NCI-H2227 treated with DMSO at 0.1 percent for 48 hours (cell line): Measurements from ENCODE around the gene TSPAN17.

Experiments
- DNase-seq: peaks from one replicate; lab custom pipeline; 2025; lab: John Stamatoyannopoulos, UW

TSPAN17 gene

DNA sequence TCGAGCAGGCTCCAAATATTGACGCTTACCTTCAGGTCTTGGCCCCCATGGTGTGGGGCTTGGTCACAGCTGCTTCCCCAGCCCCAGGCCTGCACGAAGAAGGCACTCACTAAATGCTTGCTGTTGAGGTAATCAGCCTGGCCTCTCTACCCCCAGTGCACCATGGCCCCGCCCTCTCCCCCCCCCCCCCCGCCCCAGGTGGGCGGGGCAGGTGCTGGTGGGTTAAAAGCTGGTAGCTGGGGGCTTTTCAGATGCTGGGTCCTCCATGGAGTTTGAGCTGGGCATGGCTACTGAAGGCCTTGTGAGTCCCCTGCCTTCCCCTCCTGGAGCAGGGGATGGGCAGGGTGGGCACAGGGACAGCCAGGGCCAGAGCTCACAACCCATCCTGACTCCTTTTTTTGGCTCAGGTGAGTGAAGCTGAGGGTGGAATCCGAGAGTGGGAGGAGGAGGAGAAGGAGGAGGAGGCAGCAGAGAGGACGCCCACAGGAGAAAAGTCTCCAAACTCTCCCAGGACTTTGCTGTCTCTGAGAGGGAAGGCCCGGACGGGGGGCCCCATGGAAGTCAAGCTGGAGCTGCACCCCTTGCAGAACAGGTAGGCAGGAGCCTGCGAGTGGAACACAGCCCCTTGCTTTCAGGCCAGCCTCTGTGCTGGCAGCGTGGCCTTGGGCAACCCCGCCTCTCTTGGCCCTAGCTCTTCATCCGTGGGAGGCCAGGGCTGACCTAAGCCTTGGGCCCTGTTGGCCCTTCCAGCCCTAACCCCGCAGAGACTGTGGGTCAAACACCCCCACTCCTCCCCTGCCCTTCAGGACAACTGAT, 4.4 kb upstream of the TSPAN17 start:
- DNase-seq: no peak

DNA sequence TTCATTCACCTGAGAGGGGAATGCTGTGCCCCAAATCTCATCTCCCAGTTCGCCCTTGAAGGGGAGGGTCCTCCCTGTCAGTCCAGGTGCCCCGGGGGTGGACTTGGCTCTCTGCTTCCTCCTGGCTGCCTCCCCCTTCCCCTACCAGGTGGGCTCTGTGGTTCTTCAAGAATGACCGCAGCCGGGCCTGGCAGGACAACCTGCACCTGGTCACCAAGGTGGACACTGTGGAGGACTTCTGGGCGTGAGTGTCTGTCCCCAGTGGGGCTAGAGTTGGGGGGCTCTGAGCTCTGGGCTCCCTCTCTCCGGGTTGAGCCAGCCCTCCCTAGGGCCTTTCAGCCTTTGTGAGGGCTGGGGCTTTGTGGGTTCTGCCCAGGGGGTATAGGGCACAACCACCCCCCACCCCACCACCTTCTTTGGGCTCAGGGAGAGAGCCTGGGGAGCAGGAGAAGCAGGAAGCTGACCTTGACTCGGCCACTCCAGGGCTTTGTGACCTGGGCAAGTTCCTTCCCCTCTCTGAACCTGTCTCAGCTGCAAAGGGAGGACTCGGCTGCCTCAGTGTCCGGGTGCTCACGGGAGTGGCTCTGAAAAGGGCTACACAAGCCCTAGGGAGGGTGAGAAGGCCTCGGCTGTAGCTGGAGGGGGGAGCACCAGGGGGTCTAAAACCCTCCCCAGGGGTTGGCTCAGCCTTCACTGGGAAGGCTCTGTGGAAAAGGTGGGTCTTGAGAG, 3.6 kb upstream of the TSPAN17 start:
- DNase-seq: no peak

DNA sequence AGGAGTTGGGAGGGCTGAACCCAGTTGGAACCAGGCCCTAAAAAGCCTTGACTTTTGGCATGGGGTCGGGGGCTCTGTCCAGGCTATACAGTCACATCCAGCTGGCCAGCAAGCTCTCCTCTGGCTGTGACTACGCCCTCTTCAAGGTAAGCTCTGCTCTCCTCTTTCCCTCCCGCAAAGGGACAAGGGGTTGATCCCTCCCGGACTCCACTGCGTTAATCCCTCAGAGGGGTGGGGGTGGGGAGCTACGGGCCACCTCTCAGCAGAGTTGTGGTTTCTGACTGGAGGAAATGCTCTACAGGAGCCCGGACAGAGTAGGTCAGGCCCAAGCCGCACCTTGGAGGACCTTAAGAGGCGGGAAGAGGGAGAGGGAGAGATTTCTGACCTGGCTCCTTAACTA, 3.0 kb upstream of the TSPAN17 start:
- no peak for DNase-seq

DNA sequence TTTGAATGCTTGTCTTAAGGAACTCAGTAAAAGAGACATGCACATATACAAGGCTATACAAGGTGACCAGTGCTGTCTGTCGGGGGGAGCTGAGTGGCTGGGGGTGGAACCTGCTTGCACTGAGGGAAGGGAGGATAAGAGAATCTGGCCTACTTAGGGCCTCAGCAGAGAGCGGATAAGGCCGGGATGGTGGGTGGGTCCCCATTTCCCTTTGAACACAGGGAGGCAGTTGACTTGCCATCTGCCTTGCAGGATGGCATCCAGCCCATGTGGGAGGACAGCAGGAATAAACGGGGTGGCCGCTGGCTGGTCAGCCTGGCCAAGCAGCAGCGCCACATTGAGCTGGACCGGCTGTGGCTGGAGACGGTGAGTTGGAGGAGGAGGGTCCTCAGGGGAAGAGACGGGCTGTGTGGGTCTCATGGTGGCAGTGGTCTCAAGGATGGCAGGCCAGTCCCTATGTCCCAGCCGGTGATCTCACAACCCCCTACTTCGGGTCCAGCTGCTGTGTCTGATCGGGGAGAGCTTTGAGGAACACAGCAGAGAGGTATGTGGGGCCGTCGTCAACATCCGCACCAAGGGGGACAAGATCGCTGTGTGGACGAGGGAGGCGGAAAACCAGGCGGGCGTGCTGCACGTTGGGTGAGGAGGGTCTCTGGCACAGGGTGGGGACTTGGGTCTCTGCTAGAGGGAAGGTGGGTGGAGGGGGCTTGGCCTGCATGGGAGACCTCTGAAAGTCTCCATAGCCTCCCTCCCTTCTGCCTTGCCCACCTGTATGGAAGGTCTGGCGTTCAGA, 2.2 kb upstream of the TSPAN17 start:
- no peak for DNase-seq

DNA sequence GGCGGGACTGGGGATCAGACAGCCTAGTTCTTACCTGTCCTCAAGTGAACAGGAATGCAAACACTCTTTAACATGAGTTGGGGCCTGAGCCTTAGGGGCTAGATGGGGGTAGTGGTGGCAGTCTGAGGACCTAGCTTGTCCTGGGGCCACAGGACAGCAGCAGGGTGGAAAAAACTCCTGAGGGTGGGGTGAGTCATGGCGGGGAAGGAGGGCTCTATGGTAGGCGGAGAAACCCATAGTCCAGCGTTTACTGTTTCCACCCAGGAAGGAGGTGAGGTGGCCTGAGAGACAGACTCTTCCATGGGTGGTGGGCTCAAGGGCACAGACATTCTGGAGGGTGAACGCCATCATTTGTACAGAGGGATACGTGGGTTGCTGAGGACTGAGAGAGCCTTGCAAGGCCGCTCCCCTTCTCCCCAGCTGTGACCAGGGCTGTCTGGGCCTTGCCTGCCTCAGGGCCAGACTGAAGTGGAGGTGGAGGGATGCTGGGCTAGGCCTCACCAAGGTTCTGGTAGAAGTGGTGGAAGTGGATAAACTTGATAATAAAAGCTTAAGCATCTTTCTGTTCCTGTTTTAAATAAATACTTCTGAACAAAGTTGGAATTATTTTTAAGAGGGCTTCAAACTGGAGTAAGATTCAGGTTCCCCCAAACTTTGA, 1.1 kb upstream of the TSPAN17 start:
- no peak for DNase-seq

DNA sequence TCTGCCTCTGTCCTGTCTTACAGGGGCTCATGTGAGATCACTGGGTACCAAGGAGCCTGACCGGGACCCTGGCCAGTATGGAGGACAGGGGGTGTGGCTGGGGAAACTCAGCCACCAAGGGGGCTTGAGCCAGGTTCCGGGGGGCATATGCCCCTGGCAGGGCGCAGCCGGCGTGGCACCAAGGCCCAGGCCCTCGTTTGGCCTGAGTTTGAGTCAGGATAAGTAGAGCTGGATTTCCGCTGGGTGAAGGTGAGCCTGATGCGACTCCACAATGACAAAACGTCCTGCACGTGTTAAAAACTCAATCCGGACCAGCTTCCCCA, 616 bp upstream of the TSPAN17 start:
- DNase-seq: no peak

DNA sequence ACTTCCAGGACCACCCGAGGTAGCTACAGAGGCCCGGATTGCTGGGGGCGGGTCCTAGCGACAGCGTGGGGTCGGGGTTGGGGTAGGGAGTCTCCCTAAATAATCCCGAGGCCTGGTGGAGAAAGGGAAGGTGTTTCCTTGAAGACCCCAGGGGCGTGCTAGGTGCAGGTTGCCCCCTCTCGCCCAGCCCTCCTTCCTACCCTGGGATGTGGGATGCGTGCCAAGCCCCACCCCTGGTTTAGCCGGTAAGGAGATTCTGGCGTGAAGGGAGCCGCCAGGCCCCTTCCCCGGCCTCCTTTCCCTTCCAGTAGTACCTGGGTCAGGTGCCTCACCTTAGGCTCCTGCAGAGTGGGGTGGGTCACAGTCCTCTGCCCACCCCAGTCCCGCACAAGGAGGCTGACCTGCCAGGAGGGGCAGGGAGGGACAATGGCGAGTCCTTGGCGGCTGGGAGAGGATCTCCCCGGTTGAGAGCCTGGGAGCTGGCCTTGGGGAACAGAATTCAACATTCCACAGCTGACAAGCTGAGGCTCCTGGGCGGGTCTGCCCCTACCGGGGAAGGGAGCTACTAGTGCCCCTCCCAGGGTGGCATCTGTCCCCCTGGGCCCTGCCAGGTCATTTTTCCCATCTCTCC, 674 bp downstream of the TSPAN17 start:
- no peak for DNase-seq

DNA sequence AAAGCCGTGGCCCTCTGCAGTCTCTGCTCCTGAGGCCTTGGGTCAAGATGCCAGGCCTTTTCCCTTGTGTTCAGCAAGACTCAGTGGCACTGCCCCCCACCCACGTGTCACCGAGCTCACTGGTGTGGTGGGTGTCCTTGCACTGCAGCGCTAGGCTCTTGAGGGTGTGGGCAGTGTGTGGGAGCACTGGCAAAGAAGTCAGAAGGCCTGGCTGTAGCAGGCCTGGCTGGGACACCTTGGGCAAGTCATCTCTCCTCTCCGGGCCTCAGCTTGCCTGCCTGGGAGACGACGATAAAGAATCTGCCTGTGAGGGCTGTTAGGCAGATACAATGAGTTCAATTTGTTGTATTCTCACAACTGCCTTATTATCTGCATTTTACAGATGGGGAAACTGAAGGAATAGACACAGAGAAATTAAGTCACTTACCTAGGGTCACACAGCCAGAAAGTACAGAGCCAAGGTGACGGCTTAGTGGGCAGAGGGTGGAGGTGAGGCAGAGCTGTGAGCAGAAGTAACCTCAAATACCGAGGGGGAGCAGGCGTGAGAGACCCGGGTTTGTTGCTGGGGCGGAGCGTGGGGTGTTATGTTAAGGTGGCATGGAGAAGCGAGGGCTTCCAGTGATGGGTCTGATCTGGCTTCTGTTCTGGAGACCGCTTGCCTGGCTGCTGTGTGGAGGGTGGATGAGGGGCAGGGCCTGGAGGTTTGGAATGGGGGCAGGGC, 1.4 kb downstream of the TSPAN17 start:
- DNase-seq: no peak

DNA sequence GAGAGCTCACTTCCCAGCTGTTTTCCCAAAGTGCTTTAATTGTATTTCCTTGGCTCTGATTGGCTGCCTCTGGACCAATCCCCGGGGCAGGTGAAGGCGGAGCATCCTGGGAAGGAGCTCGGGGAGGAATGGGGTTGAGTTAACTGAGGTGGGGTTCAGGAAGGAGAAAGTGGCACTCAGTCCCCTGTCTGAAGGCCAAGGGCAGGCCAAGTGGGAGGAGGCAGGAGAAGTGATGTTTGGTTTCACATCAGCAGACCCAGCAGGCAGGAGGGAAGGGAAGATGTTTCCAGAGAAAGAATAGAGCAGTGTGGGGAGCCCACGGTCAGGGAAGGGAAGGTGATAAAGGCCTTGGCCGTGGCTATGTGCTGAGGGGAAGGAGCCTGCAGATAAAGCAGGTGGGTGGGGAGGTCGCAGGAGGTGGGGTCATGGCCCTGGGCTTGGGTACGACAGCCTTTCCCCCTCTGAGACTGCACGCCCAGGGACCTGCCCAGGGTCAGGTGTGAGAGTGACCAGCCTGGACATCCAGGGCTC, 3.1 kb downstream of the TSPAN17 start:
- no peak for DNase-seq

DNA sequence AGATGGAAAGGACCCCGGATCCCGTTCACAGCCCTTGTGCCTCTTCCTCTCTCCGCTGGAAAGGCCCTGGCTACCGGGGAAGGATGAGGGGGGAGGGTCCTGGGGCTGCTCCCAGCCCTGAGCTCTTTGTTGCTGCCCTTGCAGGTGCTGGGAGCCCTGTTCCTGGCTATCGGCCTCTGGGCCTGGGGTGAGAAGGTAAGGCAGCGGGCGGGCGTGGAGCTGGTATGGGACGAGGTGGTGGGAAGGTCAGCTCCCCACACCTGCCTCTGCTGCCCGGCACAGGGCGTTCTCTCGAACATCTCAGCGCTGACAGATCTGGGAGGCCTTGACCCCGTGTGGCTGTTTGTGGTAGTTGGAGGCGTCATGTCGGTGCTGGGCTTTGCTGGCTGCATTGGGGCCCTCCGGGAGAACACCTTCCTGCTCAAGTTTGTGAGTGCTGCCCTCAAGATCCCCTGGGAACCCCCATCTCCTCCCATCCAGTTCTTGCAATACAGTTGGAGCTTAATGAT, 4.2 kb downstream of the TSPAN17 start:
- DNase-seq: no peak

DNA sequence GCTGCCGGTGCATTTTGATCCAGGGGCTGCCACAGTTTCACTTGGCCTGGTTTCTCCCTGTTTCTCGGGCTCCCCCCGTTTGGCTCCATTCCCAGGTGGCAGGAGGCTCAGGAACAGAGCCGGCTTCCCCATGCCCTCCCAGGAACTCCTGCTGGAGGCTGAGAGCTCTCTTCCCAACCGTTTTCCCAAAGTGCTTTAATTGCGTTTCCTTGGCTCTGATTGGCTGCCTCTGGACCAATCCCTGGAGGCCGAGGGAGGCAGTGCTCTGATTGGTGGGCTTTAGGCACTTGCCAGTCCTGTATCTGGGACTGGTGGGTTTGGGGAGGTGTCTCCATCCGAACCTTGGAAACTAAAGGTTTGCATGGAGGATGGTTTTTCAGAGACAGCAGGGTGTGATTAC, 4.9 kb downstream of the TSPAN17 start:
- DNase-seq: no peak

DNA sequence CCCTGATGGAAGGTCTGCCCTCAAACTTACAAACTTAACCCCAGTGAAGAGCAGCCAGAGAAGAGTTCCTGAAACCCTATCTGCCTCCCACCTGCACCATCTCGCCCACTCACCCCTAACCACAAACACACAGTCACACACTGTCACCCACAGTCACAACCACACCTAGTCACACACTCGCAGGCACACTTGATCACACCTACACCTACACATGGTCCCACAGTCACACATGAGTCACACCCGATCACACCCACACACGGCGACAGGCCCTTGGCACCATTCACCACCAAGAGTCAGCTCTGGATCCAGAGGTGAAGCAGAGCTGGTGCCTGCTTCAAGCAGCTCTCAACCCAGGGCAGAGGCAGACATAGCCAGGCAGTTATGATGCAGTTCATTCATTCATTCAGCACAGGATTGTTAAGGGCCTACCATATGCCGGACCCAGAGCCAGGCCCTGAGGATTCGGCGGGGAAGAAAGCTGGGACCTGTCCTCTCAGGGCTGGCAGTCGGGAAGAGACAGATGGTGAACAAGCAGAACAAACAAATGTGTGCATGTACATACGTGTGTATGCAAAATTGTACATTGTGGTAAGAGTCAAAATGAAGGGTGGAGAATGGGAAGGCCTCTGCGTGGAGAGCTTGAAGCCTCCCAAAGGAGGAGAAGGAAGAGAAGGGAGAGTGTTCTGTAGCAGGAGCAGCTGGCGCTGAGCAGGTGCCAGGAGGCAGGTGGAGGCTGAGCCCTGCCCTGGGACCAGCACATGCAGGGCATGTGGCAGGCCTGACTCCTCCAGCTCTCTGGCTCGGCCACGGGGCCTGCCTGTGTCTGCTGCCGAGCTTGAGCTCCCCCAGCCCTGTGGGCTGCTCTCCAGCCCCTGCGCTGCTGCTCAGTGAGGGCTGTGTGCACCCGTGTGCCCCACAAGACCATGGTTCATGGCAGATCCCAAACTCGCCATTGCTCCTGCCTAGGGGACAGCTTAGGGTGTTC, 6.4 kb downstream of the TSPAN17 start:
- no peak for DNase-seq

DNA sequence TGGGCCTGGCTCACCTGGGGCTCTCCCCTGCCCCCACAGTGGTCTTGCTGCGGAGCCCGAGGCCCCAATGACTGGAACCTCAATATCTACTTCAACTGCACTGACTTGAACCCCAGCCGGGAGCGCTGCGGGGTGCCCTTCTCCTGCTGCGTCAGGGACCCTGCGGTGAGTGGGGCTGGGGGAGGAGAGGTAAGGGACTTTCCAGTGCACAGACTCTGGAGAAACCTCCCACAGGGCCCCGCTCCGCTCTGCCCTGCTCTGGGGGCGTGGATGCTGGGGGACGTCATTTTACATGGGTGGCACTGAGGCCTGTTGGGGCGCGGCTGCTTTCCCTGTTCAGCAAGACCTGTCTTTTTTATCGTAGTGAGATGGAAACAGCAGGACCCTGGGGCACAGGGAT, 7.6 kb downstream of the TSPAN17 start:
- no peak for DNase-seq

DNA sequence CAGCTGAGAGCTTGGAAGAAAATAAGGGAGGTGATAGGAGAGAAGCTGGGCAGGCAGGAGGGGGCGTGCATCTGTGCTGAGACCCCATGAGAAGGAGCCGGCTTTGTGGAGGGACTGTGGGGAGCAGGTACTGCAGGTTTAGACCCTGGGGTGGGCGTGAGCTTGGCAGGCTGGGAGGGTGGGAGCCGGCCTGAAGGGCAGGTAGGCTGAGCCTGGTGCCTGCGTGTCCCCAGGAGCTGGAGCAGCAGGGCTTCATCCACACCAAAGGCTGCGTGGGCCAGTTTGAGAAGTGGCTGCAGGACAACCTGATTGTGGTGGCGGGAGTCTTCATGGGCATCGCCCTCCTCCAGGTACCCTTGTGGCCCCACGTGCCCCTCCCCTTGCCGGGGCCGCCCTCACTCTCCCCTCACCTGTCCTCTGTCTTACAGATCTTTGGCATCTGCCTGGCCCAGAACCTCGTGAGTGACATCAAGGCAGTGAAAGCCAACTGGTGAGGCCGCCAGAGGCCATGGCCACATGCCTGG, 9.2 kb downstream of the TSPAN17 start:
- DNase-seq: no peak

DNA sequence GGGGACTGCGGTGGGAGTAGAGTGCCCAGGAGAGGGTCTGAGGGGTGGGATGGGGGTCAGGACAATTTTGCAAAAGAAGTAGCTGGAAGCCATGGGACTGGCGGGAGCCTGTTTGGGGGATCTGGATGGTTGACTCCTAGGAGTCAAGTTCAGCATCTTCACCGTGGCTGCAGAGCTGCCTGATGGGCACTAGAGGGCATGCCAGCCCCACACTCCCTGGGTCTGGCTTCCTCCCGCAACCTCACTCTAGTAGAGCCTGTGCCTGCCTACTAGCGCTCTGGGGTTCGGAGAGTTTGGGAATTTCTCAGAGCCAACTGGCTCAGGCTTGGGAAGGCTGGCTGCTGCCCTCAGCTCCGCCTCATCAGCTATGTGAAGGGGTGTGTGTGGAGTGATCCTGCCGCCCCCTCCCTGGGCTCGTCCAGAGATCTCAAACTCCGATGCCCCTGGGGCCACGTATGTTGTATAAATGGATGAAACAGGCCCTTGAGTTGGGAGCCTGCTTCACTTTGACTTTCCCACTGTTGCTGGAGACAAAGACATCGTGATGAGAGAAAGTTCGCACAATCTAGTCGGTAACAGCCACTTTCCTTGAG, 10.8 kb downstream of the TSPAN17 start:
- DNase-seq: peak; percentile 13

DNA sequence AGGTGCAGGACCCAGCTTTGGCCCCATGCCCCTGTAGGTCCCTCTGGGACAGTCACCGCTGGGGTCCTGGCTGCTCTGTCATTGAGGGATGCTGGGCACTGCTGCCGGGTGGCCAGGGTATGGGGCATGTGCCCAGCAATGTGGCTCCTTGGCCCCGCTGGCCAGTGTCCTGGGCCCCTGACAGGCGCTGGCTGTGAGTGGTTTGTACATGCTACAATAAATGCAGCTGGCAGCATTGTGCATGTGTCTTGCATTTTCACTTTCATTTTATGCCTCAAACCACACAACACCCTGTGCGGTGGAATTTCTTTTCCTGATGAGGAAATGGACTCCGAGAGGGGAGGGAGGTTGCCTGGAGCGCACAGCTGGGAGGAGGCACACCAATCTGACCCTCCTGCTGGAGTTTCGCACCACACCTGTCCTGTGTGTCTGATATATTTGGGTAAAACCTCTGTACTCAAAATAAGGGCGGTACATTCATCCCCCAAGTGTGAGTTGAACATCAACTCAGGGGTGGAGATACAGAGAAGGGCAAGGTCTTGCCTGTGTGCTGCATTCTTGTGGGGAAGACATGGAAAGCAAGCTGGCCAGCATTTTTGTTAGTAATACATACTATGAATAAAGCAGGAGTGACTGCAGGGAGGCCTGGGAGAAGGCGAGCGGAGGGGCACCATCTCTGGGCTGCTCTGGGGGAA, 11.7 kb downstream of the TSPAN17 start:
- no peak for DNase-seq

DNA sequence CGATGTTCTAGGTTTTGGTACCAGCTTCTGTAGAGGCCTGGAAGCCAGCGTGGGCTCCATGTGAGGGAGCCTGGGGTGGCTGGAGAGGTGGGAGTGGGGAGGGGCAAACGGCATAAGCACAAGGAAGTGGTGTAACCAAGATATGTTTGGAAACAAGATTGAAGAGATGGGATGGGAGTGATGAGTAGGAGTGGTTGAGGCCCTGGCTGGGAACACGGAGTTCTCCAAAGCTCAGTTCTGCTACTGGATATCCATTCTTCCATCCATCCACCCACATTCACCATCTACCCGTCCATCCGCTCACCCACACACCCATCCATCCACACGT, 12.2 kb downstream of the TSPAN17 start:
- DNase-seq: no peak

DNA sequence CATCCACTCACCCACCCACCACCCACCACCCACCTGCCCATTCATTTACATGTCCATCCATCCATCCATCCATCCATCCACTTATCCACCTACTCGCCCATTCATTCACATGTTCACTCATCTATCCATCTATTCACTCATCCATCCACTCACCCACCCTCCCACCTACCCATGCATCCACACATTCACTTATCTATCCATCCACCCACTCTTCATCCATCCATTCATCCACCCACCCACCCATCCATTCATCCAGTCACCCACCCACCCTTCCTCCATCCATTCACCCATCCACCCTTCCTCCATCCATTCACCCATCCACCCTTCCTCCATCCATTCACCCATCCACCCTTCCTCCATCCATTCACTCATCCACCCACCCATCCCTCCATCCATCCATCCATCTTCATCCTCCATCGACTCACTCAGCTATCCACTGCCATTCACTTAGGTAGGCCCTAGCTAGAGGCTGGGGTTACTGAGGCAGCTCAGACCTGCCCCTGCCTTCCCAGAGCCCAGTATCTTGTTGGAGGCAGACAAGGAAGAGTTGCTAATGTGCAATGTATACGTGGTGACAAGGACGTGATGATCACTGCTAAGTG, 12.7 kb downstream of the TSPAN17 start:
- DNase-seq: no peak
